Posterior vena cava (tissue), 2 donors: ENCODE data around the gene PRKAB1. TPM values are rescaled to one million over a fixed set of nuclear protein-coding genes. Genes with fewer than 3 reads are reported as not detected.

Experiments used
- DNase-seq: peaks from one replicate; pipeline ENCODE4 v3.0.0-alpha.2; 2020; ENCODE audit warnings: low spot score
- intact Hi-C, 2 donors: fragments of 100-400 bp; cut with DNase I; formaldehyde crosslinking; loops; one replicate each; pipeline versions ENCODE4 v1.14.1 to v1.14.2; 2022 to 2023
- total RNA-seq, 2 donors: library from RNA; stranded (reverse); fragmentation: NEBNext Ultra II Directional; extraction: Animal tissue kit (Norgen Biotek cat#: 25700); gene quantifications; one replicate each; pipeline ENCODE4 v1.2.1, GENCODE V29; 2021
- donor health status: DM: yes; HTN: yes; CAD: no.
- donor health status: DM: yes; HTN: yes; CAD: no.

Gene PRKAB1
- total RNA-seq, 2 donors from 2014 or later = 19.0 to 24.0 TPM

- intact Hi-C loops = no loop called here
- no peak for DNase-seq
Observed at GRCh38 chr12:119681728-119682638, 14.1 kb downstream of the PRKAB1 start.

GRCh38 chr12:119682639-119683252 is 14.8 kb downstream of the PRKAB1 start:
- DNase-seq = no peak
- intact Hi-C loops = no loop called here

- DNase-seq = no peak
- intact Hi-C loops = no loop called here
Observed at GRCh38 chr12:119683413-119683812, 15.5 kb downstream of the PRKAB1 start.

GRCh38 chr12:119683816-119684215 is 15.9 kb downstream of the PRKAB1 start:
- intact Hi-C loops = no loop called here
- DNase-seq = no peak

- intact Hi-C loops = no loop called here
- DNase-seq = no peak
Observed at GRCh38 chr12:119684711-119685369, 16.9 kb downstream of the PRKAB1 start.

- intact Hi-C loops = no loop called here
- no peak for DNase-seq
Observed at GRCh38 chr12:119685375-119685774, 17.4 kb downstream of the PRKAB1 start.

- intact Hi-C loops = no loop called here
- DNase-seq = no peak
Observed at GRCh38 chr12:119686355-119686754, 18.4 kb downstream of the PRKAB1 start.

- intact Hi-C loops = no loop called here
- DNase-seq = no peak
Observed at GRCh38 chr12:119686776-119687175, 18.8 kb downstream of the PRKAB1 start.

- DNase-seq = no peak
- intact Hi-C loops = no loop called here
Observed at GRCh38 chr12:119687406-119687805, 19.5 kb downstream of the PRKAB1 start.

- intact Hi-C loops = no loop called here
- DNase-seq = no peak
Observed at GRCh38 chr12:119687879-119688278, 19.9 kb downstream of the PRKAB1 start.

- intact Hi-C loops = no loop called here
- DNase-seq = no peak
Observed at GRCh38 chr12:119689935-119690500, 22.1 kb downstream of the PRKAB1 start.

GRCh38 chr12:119691202-119691810 is 23.4 kb downstream of the PRKAB1 start:
- intact Hi-C loops = no loop called here

GRCh38 chr12:119692410-119692809 is 24.5 kb downstream of the PRKAB1 start:
- no peak for DNase-seq
- intact Hi-C loops = no loop called here

More at GRCh38 chr12:119691202-119691810, 23.4 kb downstream of the PRKAB1 start:
- DNase-seq = no peak

- DNase-seq = no peak
- intact Hi-C loops = no loop called here
Observed at GRCh38 chr12:119692997-119693396, 25.1 kb downstream of the PRKAB1 start.

- intact Hi-C loops = no loop called here
Observed at GRCh38 chr12:119693511-119693910, 25.6 kb downstream of the PRKAB1 start.

GRCh38 chr12:119694111-119694510 is 26.2 kb downstream of the PRKAB1 start:
- intact Hi-C loops = no loop called here

More at GRCh38 chr12:119693511-119693910, 25.6 kb downstream of the PRKAB1 start:
- DNase-seq = no peak

GRCh38 chr12:119695034-119695433 is 27.1 kb downstream of the PRKAB1 start:
- intact Hi-C loops = no loop called here
- DNase-seq = no peak

More at GRCh38 chr12:119694111-119694510, 26.2 kb downstream of the PRKAB1 start:
- no peak for DNase-seq

GRCh38 chr12:119696943-119697342 is 29.0 kb downstream of the PRKAB1 start:
- DNase-seq = no peak
- intact Hi-C loops = no loop called here

- intact Hi-C loops = no loop called here
- no peak for DNase-seq
Observed at GRCh38 chr12:119699199-119699760, 31.3 kb downstream of the PRKAB1 start.
